Stimulated activated CD4-positive, alpha-beta T cell treated with anti-CD3 and anti-CD28 coated beads, TNF-alpha, amount 100 ng/mL, for 24 hours (primary cell): ENCODE data around the gene DDIAS.
"Not testable (repeated sequence)": the region's sequence is repeated elsewhere in the genome, so short reads cannot be mapped to it uniquely, and the experiment has no call there.

Source experiments
- DNase-seq, 3 experiments: peaks; one replicate each; pipeline ENCODE4 v3.0.0-alpha.2; 2020; ENCODE audit warnings: low read depth in 3 of 3

DDIAS gene

GRCh38 chr11:82922396-82923173 is 21.0 kb downstream of the DDIAS start:
- DNase-seq: not testable (repeated sequence)

GRCh38 chr11:82924522-82925224 is 23.1 kb downstream of the DDIAS start:
- no peak for DNase-seq

DNA sequence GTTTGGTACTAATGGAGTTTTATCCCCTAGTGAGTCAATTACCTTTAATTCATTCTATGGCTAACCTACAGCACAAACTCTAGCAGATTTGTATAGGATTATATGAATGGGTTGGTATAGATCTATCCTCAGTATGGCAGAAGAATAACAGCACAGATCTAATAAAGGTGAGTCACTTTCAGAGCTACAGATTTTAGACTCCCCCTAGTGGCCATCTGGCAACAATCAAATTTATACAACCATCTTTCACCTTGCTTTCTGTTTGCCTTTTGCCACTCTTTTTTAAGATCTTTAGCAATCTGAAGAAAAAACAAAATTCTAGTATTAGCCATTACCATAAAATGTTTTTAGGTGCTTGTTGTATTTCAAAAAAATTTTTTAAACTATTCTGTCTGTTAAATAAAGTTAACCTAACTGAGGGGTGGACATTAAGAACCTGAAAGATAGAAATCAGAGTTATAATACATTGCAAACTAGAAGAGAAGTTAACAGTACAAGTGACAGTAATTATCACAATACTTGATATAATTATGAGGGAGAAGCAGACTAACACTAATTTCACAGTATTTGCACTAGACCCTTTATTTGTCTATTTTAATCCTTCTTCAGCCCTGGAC is 25.8 kb downstream of the DDIAS start:
- peak in 1 of 3 experiments; percentile 19 for DNase-seq

DNA sequence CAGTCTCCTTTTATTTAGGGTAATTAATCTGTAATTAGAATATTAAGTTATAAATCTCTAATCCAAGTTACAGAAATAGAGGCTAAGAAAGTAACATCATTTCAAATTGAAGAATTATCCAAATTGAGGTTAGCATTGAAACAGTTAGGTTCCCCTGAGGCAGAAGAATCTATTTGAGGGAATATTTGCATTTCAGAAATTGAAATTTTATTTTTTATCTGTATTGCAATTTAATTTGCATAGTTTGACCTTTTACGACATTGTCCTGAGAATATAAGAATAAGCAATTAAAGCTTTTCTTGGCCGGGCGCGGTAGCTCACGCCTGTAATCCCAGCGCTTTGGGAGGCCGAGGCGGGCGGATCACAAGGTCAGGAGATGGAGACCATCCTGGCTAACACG is 27.6 kb downstream of the DDIAS start:
- DNase-seq: no peak

- no peak for DNase-seq
These were observed 28.7 kb downstream of the DDIAS start for GRCh38 chr11:82930229-82930628.

DNA sequence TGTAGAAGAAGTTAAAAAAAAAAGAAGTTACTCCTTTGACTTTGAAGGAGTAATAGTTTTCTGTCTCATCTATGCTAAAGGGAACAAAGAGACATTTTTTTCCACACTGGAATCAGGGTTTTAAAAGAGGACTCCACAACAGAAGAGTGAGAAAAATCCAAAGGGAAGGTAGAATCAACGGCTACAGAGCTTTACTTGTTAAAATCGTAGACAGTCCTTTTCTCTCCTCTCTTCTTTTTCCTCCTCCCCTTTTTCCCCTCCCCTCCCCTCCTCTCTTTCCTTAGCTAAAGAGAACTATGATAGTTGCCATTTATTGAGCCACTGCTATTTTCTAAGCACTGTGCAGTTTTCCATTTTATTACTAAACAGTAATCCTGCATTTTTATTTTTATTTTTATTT is 29.2 kb downstream of the DDIAS start:
- DNase-seq: no peak

DNA sequence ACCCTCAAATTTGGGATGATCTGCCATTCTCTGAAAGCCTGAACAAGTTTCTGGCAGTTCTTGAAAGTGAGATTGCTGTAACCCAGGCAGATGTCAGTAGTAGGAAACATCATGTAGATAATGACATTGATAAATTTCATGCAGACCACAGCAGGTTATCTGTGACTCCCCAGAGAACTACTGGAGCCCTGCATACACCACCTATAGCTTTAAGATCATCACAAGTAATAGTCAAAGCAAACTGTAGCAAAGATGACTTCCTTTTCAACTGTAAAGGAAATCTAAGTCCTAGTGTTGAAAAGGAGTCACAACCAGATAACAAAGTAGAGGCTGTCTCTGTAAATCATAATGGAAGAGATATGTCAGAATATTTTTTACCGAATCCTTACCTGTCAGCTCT is 31.0 kb downstream of the DDIAS start:
- no peak for DNase-seq

DNA sequence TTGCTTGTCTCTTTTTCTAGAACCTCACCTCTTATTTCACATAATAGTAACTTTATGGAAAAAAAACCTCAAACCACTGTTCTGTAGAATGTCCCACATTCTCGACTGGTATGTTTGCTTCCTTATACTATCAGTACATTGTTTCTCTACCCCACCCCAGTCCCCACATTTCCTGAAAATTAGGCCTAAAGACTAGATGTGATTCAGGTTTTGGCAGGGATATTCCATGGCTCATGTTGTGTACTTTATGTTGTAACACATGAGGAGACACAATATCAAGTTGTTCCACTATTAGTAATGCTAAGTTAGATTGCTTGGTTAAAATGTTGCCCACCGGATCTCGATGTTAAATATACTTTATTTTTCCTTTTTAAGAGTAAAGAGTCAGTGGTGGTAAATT is 34.7 kb downstream of the DDIAS start:
- DNase-seq: no peak

DNA sequence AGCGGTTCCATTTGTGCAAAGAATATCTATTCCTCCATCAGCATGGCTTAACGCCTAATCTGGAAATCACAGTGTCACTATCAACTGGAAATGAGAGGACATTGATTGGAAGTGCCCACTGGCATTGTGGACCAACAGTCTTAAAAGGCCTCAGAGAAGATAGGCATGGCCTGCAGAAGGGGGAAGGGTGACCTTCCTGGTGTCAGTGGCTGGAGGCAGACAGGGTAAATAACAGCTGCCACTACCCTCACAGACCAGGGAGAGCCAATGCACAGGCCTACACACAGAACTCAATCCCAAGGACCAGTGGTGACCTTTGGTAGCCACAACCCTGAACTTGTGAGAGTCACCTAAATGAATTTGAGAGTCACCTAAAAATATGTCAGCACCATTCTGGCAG is 36.0 kb downstream of the DDIAS start:
- no peak for DNase-seq

GRCh38 chr11:82939456-82939855 is 37.9 kb downstream of the DDIAS start:
- DNase-seq: no peak

DNA sequence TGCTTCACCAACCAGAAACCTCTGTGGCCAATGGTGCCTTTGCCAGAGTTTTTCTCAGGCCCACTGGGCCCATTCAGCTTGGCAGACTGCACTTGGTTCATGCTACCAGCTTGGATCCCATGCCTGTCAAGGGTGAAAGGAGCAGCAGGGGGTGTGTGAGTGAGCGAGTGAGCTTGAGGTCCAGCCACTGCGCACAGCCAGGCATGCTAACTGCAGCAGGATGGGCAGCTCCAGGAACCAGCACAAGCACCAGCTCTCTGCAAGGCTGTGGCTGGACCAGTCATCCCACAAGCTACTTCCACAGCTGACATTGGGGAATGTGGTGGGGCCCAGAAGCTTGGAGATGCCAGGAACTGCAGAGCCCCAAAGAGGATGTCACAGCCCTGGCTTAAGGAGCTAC is 40.8 kb downstream of the DDIAS start:
- DNase-seq: no peak

- DNase-seq: not testable (repeated sequence)
These were observed 41.9 kb downstream of the DDIAS start for GRCh38 chr11:82943430-82943829.

DNA sequence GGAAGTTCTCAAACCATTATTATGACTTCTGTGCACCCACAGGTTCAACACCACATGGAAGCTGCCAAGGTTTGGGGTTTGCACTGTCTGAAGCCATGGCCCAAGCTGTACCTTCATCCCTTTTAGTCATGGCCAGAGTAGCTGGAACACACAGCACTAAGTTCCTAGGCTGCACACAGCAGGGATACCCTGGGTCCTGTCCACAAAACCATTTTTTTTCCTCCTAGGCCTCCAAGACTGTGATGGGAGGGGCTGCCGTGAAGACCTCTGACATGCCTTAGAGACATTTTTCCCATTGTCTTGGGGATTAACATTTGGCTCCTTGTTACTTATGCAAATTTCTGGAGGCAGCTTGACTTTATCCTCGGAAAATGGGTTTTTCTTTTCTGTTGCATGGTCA is 42.7 kb downstream of the DDIAS start:
- DNase-seq: no peak

GRCh38 chr11:82945041-82945440 is 43.5 kb downstream of the DDIAS start:
- not testable (repeated sequence) for DNase-seq

DNA sequence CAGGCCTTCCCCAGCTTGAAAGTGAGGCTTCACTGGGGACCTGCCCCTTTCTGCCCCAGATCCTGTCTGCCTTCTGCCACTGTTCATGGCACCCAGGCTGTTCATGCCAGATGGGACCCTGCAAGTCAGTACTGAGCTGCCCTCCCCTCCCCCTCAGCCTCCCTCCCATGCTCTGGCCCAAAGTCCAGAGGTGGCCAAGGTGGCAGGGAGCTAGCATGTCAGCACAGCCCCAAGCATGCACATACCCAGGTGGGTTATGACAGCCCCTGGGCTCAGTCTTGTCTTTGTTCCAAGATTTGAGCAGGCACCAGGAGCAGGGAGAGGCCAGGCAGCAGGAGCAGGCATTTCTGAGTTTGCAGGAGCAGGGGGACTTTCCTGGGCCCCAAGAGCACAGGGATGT is 44.1 kb downstream of the DDIAS start:
- no peak for DNase-seq

- DNase-seq: no peak
These were observed 47.8 kb downstream of the DDIAS start for GRCh38 chr11:82949352-82949751.

- not testable (repeated sequence) for DNase-seq
These were observed 49.0 kb downstream of the DDIAS start for GRCh38 chr11:82950502-82950901.

DNA sequence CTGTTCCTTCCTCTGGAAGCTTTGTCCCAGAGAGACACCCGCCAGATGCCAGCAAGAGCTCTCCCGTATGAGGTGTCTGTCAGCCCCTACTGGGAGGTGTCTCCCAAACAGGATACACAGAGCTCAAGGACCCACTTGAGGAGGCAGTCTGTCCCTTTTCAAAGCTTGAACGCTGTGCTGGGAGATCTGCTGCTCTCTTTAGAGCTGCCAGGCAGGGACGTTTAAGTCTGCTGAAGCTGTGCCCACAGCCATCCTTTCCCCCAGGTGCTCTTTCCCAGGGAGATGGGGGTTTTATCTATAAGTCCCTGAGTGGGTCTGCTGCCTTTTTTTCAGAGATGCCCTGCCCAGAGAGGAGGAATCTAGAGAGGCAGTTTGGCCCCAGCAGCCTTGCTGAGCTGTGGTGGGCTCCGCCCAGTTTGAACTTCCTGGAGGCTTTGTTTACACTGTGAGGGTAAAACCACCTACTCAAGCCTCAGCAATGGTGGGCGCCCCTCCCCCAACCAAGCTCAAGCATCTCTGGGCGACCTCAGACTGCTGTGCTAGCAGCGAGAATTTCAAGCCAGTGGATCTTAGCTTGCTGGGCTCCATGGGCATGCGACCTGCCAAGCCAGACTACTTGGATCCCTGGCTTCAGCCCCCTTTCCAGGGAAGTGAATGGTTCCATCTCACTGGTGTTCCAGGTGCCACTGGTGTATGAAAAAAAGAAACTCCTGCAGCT is 54.4 kb downstream of the DDIAS start:
- peak in 1 of 3 experiments; percentile 25 for DNase-seq

DNA sequence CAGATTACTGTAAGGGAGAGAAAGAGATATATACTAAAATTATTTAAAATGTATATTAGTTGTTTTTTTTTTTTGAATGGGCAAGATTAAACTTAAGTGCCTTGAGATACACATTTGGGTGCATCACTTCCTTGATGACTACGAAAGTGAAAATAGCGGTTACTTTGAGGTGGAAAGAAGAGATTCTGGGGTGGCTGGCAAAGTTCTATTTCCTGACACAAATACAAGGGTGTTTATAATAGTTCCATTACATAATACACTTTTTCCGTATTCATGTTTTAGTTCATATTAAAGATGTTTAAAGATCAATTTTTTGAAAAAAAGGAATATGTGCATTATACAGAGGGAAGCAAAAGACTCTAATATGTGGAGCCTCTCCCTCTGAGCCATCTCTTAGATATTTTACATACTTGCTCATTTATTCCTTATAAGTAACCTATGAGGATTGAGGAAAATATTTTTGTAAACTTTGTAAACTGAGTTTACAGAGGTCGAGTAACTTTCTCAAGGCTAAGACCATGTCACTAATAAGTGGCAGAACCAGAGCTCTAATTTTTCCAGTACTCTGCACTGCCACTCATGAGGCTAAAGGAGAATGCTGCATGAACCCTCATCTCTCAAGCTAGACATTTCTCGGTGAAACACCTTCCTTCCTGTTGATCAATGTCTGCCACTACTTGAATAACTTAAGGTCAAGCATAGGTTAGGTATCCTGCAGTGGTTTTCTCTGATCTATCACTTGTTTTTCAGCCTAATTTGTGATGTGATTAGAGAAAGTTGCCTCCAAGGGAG is 58.6 kb downstream of the DDIAS start:
- no peak for DNase-seq

- no peak for DNase-seq
These were observed 59.2 kb downstream of the DDIAS start for GRCh38 chr11:82960779-82961143.

DNA sequence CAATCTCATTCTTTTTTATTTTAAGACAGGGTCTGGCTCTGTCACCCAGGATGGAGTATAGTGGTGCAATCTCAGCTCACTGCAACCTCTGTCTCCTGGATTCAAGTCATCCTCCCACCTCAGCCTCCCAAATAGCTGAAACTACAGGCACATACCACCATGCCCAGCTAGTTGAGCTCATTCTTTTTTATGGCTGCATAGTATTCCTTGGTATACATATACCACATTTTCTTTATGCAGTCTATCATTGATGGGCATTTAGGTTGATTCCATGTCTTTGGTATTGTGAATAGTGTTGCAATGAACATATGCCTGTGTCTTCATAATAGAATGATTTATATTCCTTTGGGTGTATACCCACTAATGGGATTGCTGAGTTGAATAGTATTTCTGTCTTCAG is 60.5 kb downstream of the DDIAS start:
- DNase-seq: not testable (repeated sequence)
